DOHH2 (cell line): ENCODE measurements around the gene NEDD4L.

Experiments
- EZH2phosphoT487 ChIP-seq: fragments of 200-600 bp; sonication (generic); IDR thresholded peaks from 2 replicates; pipeline ENCODE4 v1.6.1; 2017; ENCODE audit warnings: borderline replicate concordance, mild to moderate bottlenecking, antibody characterized with exemption, low read length, moderate library complexity, mixed read lengths
- TF ChIP-seq, protein P1 (sequence below): fragments of 200-600 bp; sonication (generic); IDR thresholded peaks from one replicate; pipeline ENCODE4 v1.5.1; 2014; ENCODE audit warnings: antibody characterized with exemption, mild to moderate bottlenecking, low read depth, low read length; ENCODE audit not compliant: poor library complexity, severe bottlenecking

DNA sequence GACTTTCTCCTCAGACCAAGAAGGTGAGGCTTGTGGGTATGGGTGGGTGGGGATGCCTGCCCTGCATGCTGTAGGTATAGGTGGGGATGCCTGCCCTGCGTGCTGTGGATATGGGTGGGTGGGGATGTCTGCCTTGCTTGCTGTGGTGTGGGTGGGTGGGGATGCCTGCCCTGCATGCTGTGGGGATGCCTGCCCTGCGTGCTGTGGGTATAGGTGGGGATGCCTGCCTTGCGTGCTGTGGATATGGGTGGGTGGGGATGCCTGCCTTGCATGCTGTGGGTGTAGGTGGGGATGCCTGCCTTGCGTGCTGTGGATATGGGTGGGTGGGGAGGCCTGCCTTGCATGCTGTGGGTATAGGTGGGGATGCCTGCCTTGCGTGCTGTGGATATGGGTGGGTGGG lies 278.4 kb downstream of the NEDD4L start:
- TF ChIP-seq, protein P1, sequence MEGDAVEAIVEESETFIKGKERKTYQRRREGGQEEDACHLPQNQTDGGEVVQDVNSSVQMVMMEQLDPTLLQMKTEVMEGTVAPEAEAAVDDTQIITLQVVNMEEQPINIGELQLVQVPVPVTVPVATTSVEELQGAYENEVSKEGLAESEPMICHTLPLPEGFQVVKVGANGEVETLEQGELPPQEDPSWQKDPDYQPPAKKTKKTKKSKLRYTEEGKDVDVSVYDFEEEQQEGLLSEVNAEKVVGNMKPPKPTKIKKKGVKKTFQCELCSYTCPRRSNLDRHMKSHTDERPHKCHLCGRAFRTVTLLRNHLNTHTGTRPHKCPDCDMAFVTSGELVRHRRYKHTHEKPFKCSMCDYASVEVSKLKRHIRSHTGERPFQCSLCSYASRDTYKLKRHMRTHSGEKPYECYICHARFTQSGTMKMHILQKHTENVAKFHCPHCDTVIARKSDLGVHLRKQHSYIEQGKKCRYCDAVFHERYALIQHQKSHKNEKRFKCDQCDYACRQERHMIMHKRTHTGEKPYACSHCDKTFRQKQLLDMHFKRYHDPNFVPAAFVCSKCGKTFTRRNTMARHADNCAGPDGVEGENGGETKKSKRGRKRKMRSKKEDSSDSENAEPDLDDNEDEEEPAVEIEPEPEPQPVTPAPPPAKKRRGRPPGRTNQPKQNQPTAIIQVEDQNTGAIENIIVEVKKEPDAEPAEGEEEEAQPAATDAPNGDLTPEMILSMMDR = no peak
- no peak for TF ChIP-seq EZH2phosphoT487
